Mammary epithelial cell (primary cell): ENCODE results near the gene SLC16A3.
"Not testable (repeated sequence)": the region's sequence is repeated elsewhere in the genome, so short reads cannot be mapped to it uniquely, and the experiment has no call there.

Source experiments
- CTCF ChIP-seq, 2 donors: IDR thresholded peaks in 1 of 2; conservative IDR thresholded peaks in 1 of 2; 2 replicates each; pipeline ENCODE4 v1.5.1; 2011 to 2012; ENCODE audit warnings: inconsistent platforms in 2 of 2, low read length in 2 of 2, mild to moderate bottlenecking in 2 of 2, control low read depth in 1 of 2, low read depth in 1 of 2; ENCODE audit not compliant: insufficient read depth in 1 of 2; ENCODE audit errors: extremely low read depth in 1 of 2
- EZH2 ChIP-seq: IDR thresholded peaks from 2 replicates; pipeline ENCODE4 v1.6.1; 2012; ENCODE audit warnings: low read length, inconsistent platforms, borderline replicate concordance

DNA sequence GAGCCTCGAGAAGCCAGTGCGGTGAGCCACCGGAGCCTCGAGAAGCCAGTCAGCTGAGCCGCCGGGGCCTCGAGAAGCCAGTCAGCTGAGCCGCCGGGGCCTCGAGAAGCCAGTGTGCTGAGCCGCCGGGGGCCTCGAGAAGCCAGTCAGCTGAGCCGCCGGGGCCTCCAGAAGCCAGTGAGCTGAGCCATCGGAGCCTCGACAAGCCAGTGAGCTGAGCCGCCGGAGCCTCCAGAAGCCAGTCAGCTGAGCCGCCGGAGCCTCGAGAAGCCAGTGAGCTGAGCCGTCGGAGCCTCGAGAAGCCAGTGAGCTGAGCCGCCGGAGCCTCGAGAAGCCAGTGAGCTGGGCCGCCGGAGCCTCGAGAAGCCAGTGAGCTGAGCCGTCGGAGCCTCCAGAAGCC, 25.9 kb downstream of the SLC16A3 start:
- not testable (repeated sequence) for TF ChIP-seq CTCF (conservative IDR thresholded peaks at IDR 0.05 in 1 of 2, IDR thresholded peaks at IDR 0.05 in 1 of 2; ENCODE audit: extremely low read depth in 1 of 2, insufficient read depth in 1 of 2, low read depth in 1 of 2, low read length in 2 of 2); EZH2
